ENCODE measurements around the gene TAT.

Gene TAT

DNA sequence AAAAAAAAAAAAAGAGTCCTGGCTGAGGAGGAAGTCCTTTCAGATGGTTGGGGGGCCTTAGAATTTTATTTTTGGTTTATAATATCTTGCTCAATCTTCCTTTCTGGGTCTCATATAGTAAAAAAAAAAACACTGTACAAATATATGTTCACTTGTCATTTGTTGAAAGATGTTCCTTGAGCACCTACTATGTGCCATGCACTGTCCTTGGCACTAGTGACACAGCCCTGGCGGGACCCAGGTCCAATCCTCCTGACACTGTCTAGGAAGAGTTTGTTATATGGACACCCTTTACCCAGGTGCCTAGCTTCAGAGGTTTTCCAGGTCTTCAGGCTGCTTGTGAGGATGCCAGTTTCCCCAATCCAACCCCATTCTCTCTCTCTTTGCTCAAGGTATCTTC is 48.6 kb downstream of the TAT start:
- no peaks in the 10 kb centered on the region for H3K36me3 ChIP-seq (ENCODE audit: control insufficient read depth, insufficient read depth, low read length)
- peaks cover 14% of the 10 kb centered on the region for H3K4me1 ChIP-seq (ENCODE audit: control insufficient read depth, insufficient read depth, low read length)
- H3K27me3 ChIP-seq (ENCODE audit: control insufficient read depth, insufficient read depth, low read length) = no peaks in the 10 kb centered on the region
- H3K9ac ChIP-seq (ENCODE audit: low read depth, low read length) = no peak overlapping the region
- no peaks in the 10 kb centered on the region for H3K9me3 ChIP-seq (ENCODE audit: control insufficient read depth, insufficient read depth, low read length)
- H3K4me3 ChIP-seq (ENCODE audit: low read depth, low read length) = no peak overlapping the region

DNA sequence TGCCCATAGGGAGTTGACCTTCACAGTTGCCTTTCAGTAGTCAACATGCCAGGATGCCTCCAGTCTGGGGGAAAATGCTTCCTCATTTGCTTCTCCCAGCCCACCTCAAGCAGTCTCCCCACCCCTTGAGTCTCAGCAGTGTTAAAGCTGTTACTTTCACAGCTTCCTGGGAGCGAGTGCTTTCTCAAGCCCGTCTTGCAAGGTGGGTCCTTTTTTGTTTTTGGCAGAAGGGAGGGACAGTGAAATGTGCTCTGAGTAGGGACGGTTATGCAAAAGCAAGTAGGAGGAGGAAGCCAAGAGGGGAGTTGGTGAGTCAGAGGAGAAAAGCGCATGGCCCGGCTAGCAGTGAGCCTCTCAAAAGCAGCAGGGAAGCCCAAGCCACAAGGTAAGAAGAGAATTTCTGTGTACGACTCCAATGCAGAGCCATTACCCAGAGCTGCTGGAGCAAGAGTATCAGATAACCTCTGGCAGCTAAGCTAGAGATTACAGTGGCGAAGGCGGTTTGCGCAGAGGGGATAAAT is 50.7 kb downstream of the TAT start, which contains the start of gene CHST4:
TSS of gene CHST4 (plus strand) at position 316 of the 521 bp plus-strand sequence. CDS start 10,252 bp downstream, outside the sequence.
- Histone ChIP-seq H3K9ac (ENCODE audit: low read depth, low read length) (peak within 1 kb of the TSS; percentile 90), H3K4me3 (ENCODE audit: low read depth, low read length) (peak within 1 kb of the TSS; percentile 59)

DNA sequence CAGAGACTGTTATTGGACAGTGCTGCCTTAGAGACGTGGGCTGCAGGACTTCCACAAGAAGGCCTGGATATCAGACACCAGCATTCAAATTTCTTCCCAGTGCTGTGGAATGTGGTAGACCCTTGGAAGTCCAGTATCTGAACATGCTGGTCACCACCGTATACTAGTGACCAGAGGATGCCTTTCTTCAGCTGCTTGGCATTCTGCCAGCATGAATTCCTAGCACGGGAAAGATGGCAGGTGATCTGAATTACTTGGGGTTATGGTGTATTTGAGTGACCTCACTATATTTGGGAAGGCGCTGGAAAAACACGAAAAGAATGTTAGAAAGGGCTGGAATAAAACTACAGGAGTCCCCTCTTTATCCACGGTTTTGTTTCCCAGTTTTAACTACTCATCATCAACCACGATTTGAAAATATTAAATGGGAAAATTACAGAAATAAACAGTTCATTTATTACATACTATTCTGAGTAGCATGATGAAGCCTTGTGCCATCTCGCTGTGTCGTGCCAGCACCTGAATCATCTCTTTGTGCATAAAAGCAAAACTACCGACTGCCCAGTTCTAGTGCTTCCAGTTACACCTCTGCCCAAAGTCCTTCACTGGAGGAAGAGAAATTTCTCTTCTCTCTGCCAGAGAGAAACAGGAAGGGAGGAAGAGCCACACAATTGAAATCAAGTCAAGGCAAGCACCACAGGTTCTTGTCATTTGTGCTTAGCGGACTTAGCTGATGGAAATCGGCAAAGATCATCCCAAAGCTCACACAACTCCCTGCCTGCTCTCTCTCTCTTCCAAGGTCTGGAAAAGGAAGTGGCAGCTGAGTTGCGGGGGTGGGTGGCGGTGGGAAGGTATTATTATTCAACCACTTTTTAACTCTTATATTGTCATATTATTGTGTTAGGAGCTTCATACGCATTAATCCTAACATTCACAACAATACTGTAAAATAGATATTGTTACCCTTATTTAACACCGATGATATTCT is 52.0 kb downstream of the TAT start:
- H3K9me3 ChIP-seq (ENCODE audit: control insufficient read depth, insufficient read depth, low read length) = no peaks in the 10 kb centered on the region
- H3K4me1 ChIP-seq (ENCODE audit: control insufficient read depth, insufficient read depth, low read length) = peaks cover 14% of the 10 kb centered on the region
- H3K4me3 ChIP-seq (ENCODE audit: low read depth, low read length) = peak overlapping the region; percentile 59
- H3K27me3 ChIP-seq (ENCODE audit: control insufficient read depth, insufficient read depth, low read length) = no peaks in the 10 kb centered on the region
- no peak overlapping the region for H3K9ac ChIP-seq (ENCODE audit: low read depth, low read length)
- no peaks in the 10 kb centered on the region for H3K36me3 ChIP-seq (ENCODE audit: control insufficient read depth, insufficient read depth, low read length)

More for the DNA sequence above, 50.7 kb downstream of the TAT start, which contains the start of gene CHST4:
- Histone ChIP-seq H3K36me3 (ENCODE audit: control insufficient read depth, insufficient read depth, low read length) (no peaks in the 10 kb centered on the region), H3K27me3 (ENCODE audit: control insufficient read depth, insufficient read depth, low read length) (no peaks in the 10 kb centered on the region), H3K4me1 (ENCODE audit: control insufficient read depth, insufficient read depth, low read length) (peaks cover 14% of the 10 kb centered on the region), H3K9me3 (ENCODE audit: control insufficient read depth, insufficient read depth, low read length) (no peaks in the 10 kb centered on the region)

DNA sequence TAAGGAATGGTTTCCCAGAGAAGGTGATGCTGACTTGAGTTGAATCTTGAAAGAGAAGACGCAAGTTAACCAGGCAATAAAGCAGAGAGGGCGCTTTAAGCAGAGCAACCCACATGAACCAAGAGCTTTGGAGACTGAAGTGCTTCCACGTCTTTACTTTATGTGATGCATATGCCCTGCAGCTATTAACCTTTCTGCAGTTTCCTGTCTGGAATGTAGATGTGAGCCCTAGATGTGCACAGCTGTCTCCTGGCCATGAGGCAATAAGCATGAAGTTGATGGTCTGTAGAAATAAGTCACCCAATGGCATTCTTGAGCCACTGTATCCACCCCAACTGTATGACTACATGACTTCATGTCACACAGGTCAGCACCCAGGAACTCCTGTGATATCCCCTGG is 56.3 kb downstream of the TAT start:
- Histone ChIP-seq H3K9me3 (ENCODE audit: control insufficient read depth, insufficient read depth, low read length) (no peaks in the 10 kb centered on the region), H3K9ac (ENCODE audit: low read depth, low read length) (no peak overlapping the region), H3K4me3 (ENCODE audit: low read depth, low read length) (no peak overlapping the region), H3K4me1 (ENCODE audit: control insufficient read depth, insufficient read depth, low read length) (peaks cover 8% of the 10 kb centered on the region), H3K27me3 (ENCODE audit: control insufficient read depth, insufficient read depth, low read length) (no peaks in the 10 kb centered on the region), H3K36me3 (ENCODE audit: control insufficient read depth, insufficient read depth, low read length) (no peaks in the 10 kb centered on the region)
